Spinal cord (tissue), 10 donors: ENCODE data around the gene FAM200B. TPM values are rescaled to one million over a fixed set of nuclear protein-coding genes. Genes with fewer than 3 reads are reported as not detected.

Source experiments
- DNase-seq, 6 donors: peaks; one replicate each; pipeline versions ENCODE4 v3.0.0 to v3.0.0-alpha.2; 2013 to 2015; ENCODE audit warnings: low spot score in 6 of 6, low read depth in 4 of 6
- H3K27ac ChIP-seq: one replicate; pipeline ENCODE4 v1.5.1; 2013; ENCODE audit warnings: low read depth, low read length, control low read depth
- H3K27me3 ChIP-seq: one replicate; pipeline ENCODE4 v1.6.1; 2013; ENCODE audit warnings: low read length; ENCODE audit not compliant: control insufficient read depth, insufficient read depth
- H3K36me3 ChIP-seq: one replicate; pipeline ENCODE4 v1.6.1; 2013; ENCODE audit warnings: low read length; ENCODE audit not compliant: control insufficient read depth, insufficient read depth
- H3K4me1 ChIP-seq: one replicate; pipeline ENCODE4 v1.6.1; 2013; ENCODE audit warnings: low read length; ENCODE audit not compliant: control insufficient read depth, insufficient read depth
- H3K4me3 ChIP-seq: one replicate; pipeline ENCODE4 v1.5.1; 2013; ENCODE audit warnings: low read depth, low read length, control low read depth
- H3K9me3 ChIP-seq: one replicate; pipeline ENCODE4 v1.6.1; 2013; ENCODE audit warnings: low read length; ENCODE audit not compliant: control insufficient read depth, insufficient read depth
- WGBS: methylation state at CpG from one replicate; pipeline ENCODE4 v1.1.5; 2013; ENCODE audit warnings: missing lambda C conversion rate; ENCODE audit not compliant: insufficient coverage; 5-methylcytosine and 5-hydroxymethylcytosine counted together
- polyA plus RNA-seq, 2 donors: library from polyadenylated mRNA; unstranded; fragments of 120-200 nt; gene quantifications; one replicate each; pipeline ENCODE4 v1.2.1, GENCODE V29; 2013; ENCODE audit not compliant: insufficient read length in 2 of 2
- total RNA-seq, 2 donors: library from RNA; depleted of rRNA in 1 of 2; stranded (reverse); fragments of 120-200 nt in 1 of 2; fragments of >200 nt in 1 of 2; gene quantifications; one replicate each; pipeline versions ENCODE4 v1.2.3 to v1.2.4, GENCODE V29; 2013 to 2014
- donor health status: healthy.

FAM200B gene
- total and polyA plus RNA-seq, 4 donors, result 42.7 to 81.3 (median 64.7) TPM

GRCh38 chr4:15676899-15677298 is 4.7 kb upstream of the FAM200B start:
- H3K27ac ChIP-seq, result no peak overlapping the region
- no peaks in the 10 kb centered on the region for H3K36me3 ChIP-seq
- H3K9me3 ChIP-seq, result no peaks in the 10 kb centered on the region
- H3K4me1 ChIP-seq, result peaks cover 5% of the 10 kb centered on the region
- no peak overlapping the region for H3K4me3 ChIP-seq
- H3K27me3 ChIP-seq, result no peaks in the 10 kb centered on the region
- 100% methylated on average over 4 of the region's 6 CpGs for WGBS
- no peak for DNase-seq

GRCh38 chr4:15677507-15677988 is 4.1 kb upstream of the FAM200B start:
- Histone ChIP-seq H3K4me3 (no peak overlapping the region), H3K27ac (no peak overlapping the region), H3K27me3 (no peaks in the 10 kb centered on the region), H3K36me3 (no peaks in the 10 kb centered on the region), H3K4me1 (peaks cover 5% of the 10 kb centered on the region), H3K9me3 (no peaks in the 10 kb centered on the region)
- WGBS, result 92% methylated on average over 1 of the region's 2 CpGs
- no peak for DNase-seq

- Histone ChIP-seq H3K4me3 (peak overlapping the region; percentile 77), H3K4me1 (peaks cover 5% of the 10 kb centered on the region), H3K9me3 (no peaks in the 10 kb centered on the region), H3K27ac (peak overlapping the region; percentile 89), H3K27me3 (no peaks in the 10 kb centered on the region), H3K36me3 (no peaks in the 10 kb centered on the region)
- WGBS, result 0% methylated on average over 12 of the region's 14 CpGs
- DNase-seq, result no peak
Observed at GRCh38 chr4:15681067-15681371, 608 bp upstream of the FAM200B start.

DNA sequence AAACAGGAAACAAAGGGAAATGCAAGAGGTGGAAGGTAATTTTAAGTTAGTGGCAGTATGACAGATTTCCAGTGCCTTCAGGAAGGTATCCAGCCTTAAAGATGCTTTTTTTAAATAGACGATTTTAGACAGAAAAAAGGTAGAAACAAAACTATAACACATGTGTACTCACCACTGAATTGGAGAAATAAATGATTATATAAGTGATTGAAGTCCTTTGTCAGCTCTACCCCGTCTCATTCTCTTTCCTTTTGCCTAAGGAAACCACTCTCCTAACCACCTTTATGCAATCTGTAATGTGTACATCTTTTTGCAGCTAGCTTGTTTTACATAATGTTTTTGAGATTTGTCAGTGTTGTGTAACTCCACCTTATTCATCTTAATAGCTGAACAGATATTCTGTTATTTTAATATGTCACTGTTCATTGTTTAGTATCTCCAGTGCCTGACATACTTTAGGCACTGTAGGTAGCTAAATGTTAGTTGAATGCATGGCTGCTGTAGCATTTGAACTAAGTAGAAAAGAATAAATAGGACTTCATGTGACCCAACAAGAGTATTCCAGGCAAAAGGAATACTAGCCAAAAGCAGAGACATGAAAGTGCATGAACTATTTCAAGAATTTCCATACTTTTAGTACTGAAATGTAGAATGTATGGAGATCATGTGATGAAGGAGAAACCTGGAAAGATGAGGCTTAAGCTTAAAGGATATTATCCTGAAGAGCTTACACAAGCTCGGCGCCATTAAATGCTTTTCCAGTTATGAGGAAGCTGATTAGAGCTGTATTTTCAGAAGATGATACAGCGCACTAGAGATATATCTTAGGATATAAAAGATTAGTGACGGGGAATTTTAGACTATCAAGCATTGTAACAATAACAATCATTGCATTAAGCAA is 865 bp downstream of the FAM200B start:
- no peaks in the 10 kb centered on the region for H3K9me3 ChIP-seq
- peaks cover 5% of the 10 kb centered on the region for H3K4me1 ChIP-seq
- no peak for DNase-seq
- peak overlapping the region; percentile 89 for H3K27ac ChIP-seq
- no peaks in the 10 kb centered on the region for H3K36me3 ChIP-seq
- 93% methylated on average over 2 of the region's 6 CpGs for WGBS
- no peaks in the 10 kb centered on the region for H3K27me3 ChIP-seq
- H3K4me3 ChIP-seq, result peak overlapping the region; percentile 77

DNA sequence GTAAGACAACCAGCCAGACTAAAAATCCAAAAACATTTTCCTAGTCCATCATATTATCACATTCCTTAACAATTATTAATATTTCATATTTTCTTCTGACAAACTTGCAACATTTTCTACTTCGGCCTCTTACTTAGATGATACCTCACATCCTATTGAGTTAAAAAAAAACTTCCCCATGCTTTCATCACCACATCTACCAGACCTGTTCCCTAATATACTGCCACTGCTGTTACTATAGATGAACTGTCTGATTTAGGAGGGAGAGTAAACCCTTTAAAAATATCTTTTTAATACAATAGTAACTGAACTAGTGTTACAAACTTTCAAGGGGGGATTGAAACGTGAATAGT is 1.5 kb downstream of the FAM200B start:
- no peak for DNase-seq
- Histone ChIP-seq H3K4me1 (peaks cover 5% of the 10 kb centered on the region), H3K27ac (peak overlapping the region; percentile 89), H3K9me3 (no peaks in the 10 kb centered on the region), H3K27me3 (no peaks in the 10 kb centered on the region), H3K36me3 (no peaks in the 10 kb centered on the region), H3K4me3 (no peak overlapping the region)
- no CpG with 5 or more reads among the region's 2 CpGs for WGBS

- no peak for DNase-seq
- WGBS, result 0% methylated on average over 1 of the region's 1 CpG
- H3K4me1 ChIP-seq, result peaks cover 5% of the 10 kb centered on the region
- H3K4me3 ChIP-seq, result no peak overlapping the region
- H3K9me3 ChIP-seq, result no peaks in the 10 kb centered on the region
- no peak overlapping the region for H3K27ac ChIP-seq
- no peaks in the 10 kb centered on the region for H3K36me3 ChIP-seq
- no peaks in the 10 kb centered on the region for H3K27me3 ChIP-seq
Observed at GRCh38 chr4:15684498-15684897, 2.9 kb downstream of the FAM200B start.

DNA sequence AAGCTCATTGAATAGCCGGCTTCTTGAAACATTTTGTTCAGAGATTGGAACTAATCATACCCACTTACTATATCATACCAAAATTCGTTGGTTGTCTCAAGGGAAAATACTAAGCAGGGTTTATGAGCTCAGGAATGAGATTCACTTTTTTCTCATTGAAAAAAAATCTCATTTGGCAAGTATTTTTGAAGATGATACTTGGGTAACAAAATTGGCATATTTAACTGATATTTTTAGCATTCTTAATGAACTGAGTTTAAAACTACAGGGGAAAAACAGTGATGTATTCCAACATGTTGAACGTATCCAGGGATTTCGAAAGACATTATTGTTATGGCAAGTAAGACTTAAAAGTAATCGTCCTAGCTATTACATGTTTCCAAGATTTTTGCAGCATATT is 6.4 kb downstream of the FAM200B start:
- no CpG with 5 or more reads among the region's 5 CpGs for WGBS

GRCh38 chr4:15689540-15689939 is 7.9 kb downstream of the FAM200B start:
- Histone ChIP-seq H3K4me1 (no peaks in the 10 kb centered on the region), H3K27ac (no peak overlapping the region), H3K9me3 (no peaks in the 10 kb centered on the region), H3K36me3 (no peaks in the 10 kb centered on the region), H3K4me3 (no peak overlapping the region), H3K27me3 (no peaks in the 10 kb centered on the region)
- DNase-seq, result no peak
- no CpG with 5 or more reads among the region's 2 CpGs for WGBS

More for the DNA sequence above, 6.4 kb downstream of the FAM200B start:
- Histone ChIP-seq H3K4me1 (no peaks in the 10 kb centered on the region), H3K4me3 (no peak overlapping the region), H3K9me3 (no peaks in the 10 kb centered on the region), H3K27ac (no peak overlapping the region), H3K36me3 (no peaks in the 10 kb centered on the region), H3K27me3 (no peaks in the 10 kb centered on the region)
- no peak for DNase-seq

- no peaks in the 10 kb centered on the region for H3K9me3 ChIP-seq
- H3K4me3 ChIP-seq, result no peak overlapping the region
- WGBS, result no CpG with 5 or more reads among the region's 7 CpGs
- H3K27me3 ChIP-seq, result no peaks in the 10 kb centered on the region
- no peaks in the 10 kb centered on the region for H3K36me3 ChIP-seq
- no peak overlapping the region for H3K27ac ChIP-seq
- peak in 1 of 6 donors; percentile 46 for DNase-seq
- H3K4me1 ChIP-seq, result no peaks in the 10 kb centered on the region
Observed at GRCh38 chr4:15690020-15690809, 8.6 kb downstream of the FAM200B start.
